Measurements from ENCODE around the gene S100A14. TPM values are rescaled to one million over a fixed set of nuclear protein-coding genes. Genes with fewer than 3 reads are reported as not detected.

Gene S100A14
- total RNA-seq = not detected

DNA sequence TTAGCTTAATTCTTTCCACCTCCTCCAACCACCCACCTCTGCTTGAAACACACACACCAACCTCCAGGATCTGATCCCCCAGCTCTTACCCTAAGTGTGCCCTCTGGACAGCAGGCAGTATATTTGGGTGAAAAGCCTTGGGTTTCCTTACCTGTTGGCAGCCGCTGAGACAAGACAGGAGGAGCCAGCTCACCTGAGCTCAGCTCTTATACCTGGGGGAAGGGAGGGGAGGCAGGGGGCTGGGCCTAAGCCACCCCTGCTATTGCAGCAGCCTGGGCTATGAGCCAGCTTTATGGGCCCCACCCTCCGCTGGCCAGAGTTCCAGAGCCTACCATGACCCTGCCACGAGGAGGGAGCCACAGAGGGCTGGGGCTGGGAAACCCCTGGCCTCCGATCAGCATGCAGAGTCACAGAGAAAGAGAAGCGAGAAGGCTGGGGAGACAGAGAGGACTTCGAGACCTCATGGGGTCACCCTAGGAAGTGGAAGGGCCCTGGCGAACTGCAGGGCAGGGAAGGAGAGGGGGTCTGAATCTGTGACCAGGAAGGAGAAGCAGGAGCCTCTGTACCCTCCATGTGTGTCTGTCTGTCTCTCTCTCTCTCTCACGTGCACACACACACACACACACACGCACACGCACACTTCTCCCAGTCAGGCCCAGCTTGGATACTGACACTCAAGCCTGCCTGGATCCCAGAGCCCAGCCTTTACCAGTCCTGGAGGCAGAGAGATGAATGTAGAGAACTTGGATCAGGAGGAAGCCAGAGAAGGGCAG is at the start of gene S100A14:
TSS of gene S100A14 (minus strand) at position 182 of the 773 bp plus-strand sequence. CDS start 467 bp downstream, outside the sequence.

DNA sequence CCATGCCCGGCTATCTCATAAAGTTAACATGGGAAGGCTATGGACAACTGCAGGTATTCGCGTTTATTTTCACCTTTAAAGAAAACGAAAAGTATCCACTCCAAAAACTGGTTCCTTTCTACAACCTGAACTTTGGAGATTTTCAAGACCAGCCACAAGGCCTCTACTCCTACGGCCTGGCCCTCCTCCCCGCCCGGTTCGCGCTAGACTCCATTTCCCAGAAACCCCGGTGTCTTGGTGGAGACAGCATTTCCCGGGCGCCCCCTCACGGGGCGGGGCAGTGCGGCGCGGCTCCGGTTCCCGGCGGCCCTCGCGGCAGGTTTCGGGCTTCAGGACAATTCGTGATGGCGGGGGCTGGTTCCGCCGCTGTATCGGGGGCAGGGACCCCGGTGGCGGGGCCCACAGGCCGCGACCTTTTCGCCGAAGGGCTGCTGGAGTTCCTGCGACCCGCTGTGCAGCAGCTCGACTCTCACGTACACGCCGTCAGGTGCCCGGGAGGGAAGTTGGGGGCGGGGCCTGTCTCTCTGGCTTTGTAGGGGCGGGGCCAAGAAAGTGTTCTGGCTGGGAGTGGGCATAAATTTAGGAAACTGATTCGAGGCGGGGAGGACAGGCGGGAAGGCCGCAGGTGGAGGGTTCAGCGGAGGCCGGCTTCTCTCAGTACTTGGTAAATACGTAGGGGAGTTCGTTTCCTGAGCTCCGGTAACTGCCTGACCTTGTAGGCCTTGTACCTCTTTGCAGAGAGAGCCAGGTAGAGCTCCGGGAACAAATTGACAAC is 42.5 kb upstream of the S100A14 start, which contains the start of gene SNAPIN:
TSS of gene SNAPIN (plus strand) at position 304 of the 775 bp plus-strand sequence. CDS start at position 345, 41 bp downstream.

DNA sequence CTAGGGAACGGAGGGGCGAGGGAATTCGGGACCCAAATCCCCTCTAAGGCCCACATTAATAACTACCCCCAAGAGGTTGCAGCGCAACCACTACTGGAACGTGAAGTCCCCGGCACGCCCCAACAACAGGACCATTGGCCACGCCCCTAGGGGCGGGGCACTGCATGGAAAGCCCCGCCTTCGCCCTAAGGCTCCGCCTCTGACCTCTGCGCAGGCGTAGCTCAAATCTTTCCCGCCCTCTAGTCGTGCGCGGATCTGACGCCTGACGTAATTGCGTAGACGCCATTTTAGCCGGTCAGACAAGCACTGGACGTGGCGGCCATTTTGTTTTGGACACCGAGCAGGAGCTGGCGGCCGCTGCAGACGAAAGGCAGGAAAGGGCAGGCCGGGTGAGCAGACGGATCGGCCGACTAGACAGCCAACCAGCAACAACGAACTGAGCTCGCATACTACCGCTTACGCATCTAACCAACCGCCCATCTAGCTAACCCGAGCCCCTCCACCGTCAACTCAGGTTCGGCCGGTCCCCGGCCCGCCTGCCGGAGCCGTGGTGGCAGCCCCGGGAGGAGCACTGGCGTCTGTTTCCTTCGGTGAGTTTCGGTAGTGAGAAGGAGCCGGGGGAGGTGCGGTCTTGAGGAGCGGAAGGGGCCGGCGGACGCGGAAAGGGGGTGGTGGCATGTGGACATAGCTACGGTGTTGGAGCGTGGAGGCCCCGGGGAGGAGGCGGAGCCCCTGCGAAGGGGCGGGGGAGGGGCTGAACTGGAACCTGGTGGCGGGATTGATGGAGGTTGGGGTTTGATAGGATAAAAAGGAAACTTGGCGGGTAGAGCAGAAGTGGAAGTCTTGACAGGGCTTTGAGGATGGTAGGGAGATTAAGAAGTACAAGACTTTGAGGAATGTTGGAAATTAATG is 17.9 kb upstream of the S100A14 start, which contains the start of gene CHTOP:
TSS of gene CHTOP (plus strand) at position 313 of the 912 bp plus-strand sequence. CDS start 2,523 bp downstream, outside the sequence.

DNA sequence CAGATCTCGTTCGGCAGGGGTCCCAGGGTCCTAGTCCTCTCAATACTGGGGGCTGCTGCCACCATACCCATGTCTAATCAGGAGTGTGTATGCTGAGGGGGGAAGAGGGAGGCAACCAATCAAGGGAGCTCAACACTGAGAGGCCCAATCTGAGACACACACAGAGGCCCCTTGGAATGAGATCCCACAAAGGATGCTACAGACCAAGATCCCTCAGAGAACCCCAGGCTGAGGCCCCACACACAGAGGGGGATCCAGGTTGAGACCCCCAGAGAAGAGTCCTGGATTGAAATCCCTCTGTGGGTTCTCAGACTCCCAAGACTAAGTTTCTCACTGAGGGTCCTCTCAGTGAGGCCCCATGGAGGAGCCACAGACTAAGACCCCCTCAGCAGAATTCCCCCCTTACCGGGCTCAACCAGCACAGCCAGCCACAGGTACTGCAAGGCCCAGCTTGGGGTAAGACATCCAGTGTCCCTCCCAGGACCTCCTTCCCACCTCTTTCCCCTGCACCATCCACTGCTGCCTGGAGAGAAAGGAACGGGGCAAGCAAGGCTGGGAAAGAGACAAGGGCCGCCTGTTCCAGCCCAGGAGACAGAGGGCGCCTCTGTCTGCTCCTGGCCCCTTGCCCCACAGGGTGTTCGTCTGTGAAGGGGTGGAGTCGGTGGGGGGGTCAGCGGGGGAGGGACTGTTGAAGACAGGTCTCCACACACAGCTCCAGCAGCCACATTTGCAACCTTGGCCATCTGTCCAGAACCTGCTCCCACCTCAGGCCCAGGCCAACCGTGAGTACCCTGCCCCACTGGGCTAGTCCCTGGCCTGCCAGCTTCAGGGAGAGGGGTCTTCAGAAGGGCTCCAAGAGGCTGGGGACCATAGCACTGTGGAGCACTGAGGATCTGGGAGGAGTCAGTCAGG is 11.8 kb upstream of the S100A14 start, which contains the start of gene S100A1:
TSS of gene S100A1 (plus strand) at position 720 of the 912 bp plus-strand sequence. CDS start 2,088 bp downstream, outside the sequence.

DNA sequence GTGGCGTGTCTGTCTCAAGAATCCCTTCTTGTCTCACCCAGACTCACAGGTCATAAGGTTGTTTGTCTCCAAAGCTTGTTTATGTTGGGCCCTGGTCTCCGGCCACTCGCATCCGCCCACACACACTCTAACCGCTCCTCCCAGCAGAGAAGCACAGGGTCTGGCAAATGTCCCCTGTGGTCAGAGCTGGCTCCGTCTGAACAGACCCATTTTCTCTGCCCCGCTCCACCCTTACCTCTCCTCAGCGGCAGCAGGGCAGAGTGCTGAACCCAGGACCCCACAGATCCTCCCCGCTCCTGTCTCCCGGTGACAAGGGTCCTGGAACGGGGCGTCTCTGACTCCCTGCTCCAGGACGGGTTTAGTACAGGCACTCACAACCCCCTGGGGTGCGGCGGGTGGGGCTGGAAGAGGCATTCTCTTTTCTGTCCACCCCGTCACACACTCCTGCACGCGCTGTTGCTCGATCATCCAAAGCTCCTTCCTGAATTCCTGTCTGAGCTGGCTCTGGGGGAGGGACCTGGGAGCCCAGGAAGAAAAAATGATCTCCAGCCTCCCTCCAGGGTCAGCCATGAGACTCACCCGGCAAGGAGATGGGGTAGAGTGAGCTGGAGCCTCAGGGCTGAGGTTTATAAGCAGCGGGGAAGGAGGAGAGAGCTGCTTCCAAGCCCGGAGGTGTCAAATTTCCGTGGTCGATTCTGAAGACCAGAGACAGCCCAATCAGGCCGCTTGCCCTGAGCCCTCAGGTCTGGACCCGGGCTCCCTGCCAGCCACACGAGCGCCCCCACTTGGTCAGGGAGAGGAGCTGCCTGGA is 11.0 kb upstream of the S100A14 start, which contains the start of gene S100A13:
TSS of gene S100A13 (minus strand) at position 602 of the 811 bp plus-strand sequence. CDS start 1,033 bp downstream, outside the sequence.

DNA sequence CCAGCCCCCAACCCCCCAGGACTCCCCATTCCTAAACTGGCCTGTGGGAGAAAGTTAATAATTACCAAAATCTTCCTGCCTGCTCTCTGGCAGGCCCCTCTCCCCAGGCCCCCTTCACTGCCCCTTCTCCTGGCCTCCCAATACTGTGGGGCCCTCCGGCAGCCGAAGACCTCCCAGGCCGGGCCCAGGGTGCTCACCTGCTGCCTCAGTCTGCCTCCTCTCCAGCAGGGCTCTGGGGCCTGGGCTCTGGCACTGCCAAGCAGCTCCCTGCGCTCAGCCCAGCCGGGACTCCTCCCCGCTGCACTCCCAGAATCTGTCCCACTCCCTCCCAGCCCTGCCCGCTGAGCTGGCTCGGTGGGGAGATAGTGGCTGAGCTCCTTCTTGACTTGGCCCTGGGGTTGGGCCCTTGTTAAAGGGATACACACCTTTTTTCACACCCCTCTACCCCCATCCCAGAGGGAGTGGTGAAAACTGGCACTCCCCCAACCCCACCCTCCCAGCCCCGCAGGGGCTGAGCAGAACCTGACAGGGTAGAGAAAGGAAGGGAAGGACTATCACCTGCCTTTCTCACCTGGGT is 3.3 kb downstream of the S100A14 start, which contains the start of gene S100A16:
TSS of gene S100A16 (minus strand) at position 383 of the 577 bp plus-strand sequence. CDS start 4,986 bp downstream, outside the sequence.

DNA sequence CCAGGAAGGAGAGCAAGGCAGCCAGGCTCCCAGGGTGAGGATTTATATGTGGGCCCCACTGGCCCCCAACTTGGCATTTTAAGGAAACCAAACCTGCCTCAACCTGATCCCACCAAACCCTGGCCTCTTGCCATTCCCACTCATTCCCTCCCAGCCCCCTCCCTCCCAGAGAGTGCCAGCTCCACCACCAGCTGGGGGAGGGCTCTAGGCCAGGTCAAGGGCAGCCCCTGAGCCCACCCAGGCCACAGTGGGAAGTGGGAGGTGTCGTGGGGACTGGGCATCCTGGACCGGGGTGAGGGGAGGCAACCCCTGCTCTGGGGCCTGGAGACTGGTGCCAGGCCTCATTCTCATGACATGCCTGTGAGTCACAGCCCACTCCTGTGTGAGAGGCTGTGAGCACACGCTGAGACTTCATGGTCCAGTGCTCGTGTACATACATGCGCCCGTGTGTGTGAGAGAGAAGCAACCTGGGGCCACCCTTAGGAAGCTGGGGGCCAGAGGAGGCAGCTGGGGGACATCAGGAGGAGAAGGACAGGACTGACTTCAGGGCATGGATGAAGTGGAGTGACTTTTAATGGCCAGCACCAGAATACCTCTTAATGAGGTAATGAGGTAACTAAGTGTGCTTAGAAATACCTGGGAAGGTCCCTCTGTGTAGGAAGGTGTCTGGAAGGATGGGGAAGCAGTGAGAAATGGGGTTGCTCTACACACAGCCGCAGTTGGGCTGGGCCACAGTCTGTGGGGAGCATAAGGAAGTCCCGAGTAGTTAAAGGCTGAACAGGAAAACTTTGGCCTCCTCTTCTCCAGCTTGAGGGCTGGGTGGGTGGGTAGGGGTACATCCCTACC is 50.4 kb downstream of the S100A14 start, which contains the start of gene S100A2:
TSS of gene S100A2 (minus strand) at position 316 of the 846 bp plus-strand sequence. CDS start 1,967 bp downstream, outside the sequence.

Other genes with a start within 250 kb of the S100A14 start
- 4.8 TPM for gene S100A12, start 240.7 kb downstream of the S100A14 start, total RNA-seq
- gene S100A8, start 225.3 kb downstream of the S100A14 start, total RNA-seq = 13.1 TPM
- gene S100A7A, start 199.8 kb downstream of the S100A14 start, total RNA-seq = not detected
- gene S100A7, start 155.7 kb downstream of the S100A14 start, total RNA-seq = not detected
- 51.7 TPM for gene S100A6, start 80.3 kb downstream of the S100A14 start, total RNA-seq
- gene S100A5, start 75.4 kb downstream of the S100A14 start, total RNA-seq = not detected
- gene S100A4, start 70.5 kb downstream of the S100A14 start, total RNA-seq = 3.2 TPM
- not detected for gene S100A3, start 67.1 kb downstream of the S100A14 start, total RNA-seq
- gene S100A2, start 50.5 kb downstream of the S100A14 start, total RNA-seq = not detected
- 48.0 TPM for gene S100A16, start 3.2 kb downstream of the S100A14 start, total RNA-seq
- gene S100A13, start 11.2 kb upstream of the S100A14 start, total RNA-seq = 15.0 TPM
- 2.1 TPM for gene S100A1, start 12.1 kb upstream of the S100A14 start, total RNA-seq
- 68.7 TPM for gene CHTOP, start 17.7 kb upstream of the S100A14 start, total RNA-seq
- gene SNAPIN, start 42.4 kb upstream of the S100A14 start, total RNA-seq = 53.3 TPM
- 182 TPM for gene ILF2, start 54.7 kb upstream of the S100A14 start, total RNA-seq
- gene NPR1, start 62.4 kb upstream of the S100A14 start, total RNA-seq = 0.46 TPM
- gene INTS3, start 111.7 kb upstream of the S100A14 start, total RNA-seq = 47.5 TPM
- 15.9 TPM for gene SLC27A3, start 159.1 kb upstream of the S100A14 start, total RNA-seq

Measured in diencephalon (tissue), 1 donor.